Tibial nerve (tissue), 3 donors: ENCODE measurements around the gene ALK.

ENCODE experiments used
- CTCF ChIP-seq, 5 experiments: fragments of 200-600 bp in 3 of 5; fragments of 450-650 bp in 2 of 5; sonication (generic) in 3 of 5; IDR thresholded peaks; one replicate each; pipeline ENCODE4 v1.5.1; 2016 to 2019; ENCODE audit warnings: antibody characterized with exemption in 5 of 5, mild to moderate bottlenecking in 3 of 5, moderate library complexity in 2 of 5
- POLR2A ChIP-seq, 2 donors: fragments of 450-650 bp; IDR thresholded peaks; one replicate each; pipeline ENCODE4 v1.6.1; 2017; ENCODE audit warnings: antibody characterized with exemption in 2 of 2, mild to moderate bottlenecking in 2 of 2, moderate library complexity in 2 of 2

GRCh38 chr2:29240601-29241000 is 680.8 kb downstream of the ALK start:
- no peak for TF ChIP-seq CTCF (IDR thresholded peaks at IDR 0.05)
- TF ChIP-seq POLR2A (IDR thresholded peaks at IDR 0.05), result no peak
